Epithelial cell of proximal tubule (primary cell): ENCODE measurements around the gene AK2. TPM values are rescaled to one million over a fixed set of nuclear protein-coding genes. Genes with fewer than 3 reads are reported as not detected.
"Not testable (repeated sequence)": the region's sequence is repeated elsewhere in the genome, so short reads cannot be mapped to it uniquely, and the experiment has no call there.

ENCODE experiments used
- DNase-seq: peaks from one replicate; pipeline ENCODE4 v3.0.0-alpha.2; 2011; ENCODE audit warnings: low read depth
- H3K4me3 ChIP-seq: 2 replicates; pipeline ENCODE4 v1.5.1; 2011; ENCODE audit warnings: low read depth, mild to moderate bottlenecking, low read length
- total RNA-seq: library from RNA; depleted of rRNA; stranded (reverse); fragments of >200 nt; gene quantifications from 2 replicates; pipeline ENCODE4 v1.2.3, GENCODE V29; 2015
- TF ChIP-seq, protein P1 (sequence below): conservative IDR thresholded peaks from 2 replicates; pipeline ENCODE4 v1.5.1; 2012; ENCODE audit warnings: low read depth, mild to moderate bottlenecking, low read length

Gene AK2
- total RNA-seq, 1 donor from 2014 or later = 276 TPM

DNA sequence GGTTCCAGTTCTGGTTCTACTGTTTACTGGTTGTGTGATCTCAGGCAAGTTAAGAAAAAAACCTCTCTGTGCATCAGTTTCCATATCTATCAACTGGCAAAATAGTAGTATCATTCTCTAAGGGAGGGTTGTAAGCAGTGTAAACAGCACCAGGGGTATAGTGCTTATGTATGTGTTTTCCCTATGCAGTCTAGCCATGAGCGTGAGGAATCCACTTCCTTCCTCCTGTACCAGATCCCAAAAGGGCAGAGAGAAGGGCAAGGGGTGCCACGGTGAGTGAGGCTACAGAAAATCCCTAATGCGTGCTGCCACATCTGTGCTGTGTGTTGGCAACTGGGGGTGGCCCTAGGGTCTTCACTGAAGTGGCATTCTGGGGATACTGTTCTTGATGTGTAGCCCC lies 53.7 kb downstream of the AK2 start:
- DNase-seq = no peak
- no peak overlapping the region for H3K4me3 ChIP-seq
- TF ChIP-seq, protein P1, sequence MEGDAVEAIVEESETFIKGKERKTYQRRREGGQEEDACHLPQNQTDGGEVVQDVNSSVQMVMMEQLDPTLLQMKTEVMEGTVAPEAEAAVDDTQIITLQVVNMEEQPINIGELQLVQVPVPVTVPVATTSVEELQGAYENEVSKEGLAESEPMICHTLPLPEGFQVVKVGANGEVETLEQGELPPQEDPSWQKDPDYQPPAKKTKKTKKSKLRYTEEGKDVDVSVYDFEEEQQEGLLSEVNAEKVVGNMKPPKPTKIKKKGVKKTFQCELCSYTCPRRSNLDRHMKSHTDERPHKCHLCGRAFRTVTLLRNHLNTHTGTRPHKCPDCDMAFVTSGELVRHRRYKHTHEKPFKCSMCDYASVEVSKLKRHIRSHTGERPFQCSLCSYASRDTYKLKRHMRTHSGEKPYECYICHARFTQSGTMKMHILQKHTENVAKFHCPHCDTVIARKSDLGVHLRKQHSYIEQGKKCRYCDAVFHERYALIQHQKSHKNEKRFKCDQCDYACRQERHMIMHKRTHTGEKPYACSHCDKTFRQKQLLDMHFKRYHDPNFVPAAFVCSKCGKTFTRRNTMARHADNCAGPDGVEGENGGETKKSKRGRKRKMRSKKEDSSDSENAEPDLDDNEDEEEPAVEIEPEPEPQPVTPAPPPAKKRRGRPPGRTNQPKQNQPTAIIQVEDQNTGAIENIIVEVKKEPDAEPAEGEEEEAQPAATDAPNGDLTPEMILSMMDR = no peak

DNA sequence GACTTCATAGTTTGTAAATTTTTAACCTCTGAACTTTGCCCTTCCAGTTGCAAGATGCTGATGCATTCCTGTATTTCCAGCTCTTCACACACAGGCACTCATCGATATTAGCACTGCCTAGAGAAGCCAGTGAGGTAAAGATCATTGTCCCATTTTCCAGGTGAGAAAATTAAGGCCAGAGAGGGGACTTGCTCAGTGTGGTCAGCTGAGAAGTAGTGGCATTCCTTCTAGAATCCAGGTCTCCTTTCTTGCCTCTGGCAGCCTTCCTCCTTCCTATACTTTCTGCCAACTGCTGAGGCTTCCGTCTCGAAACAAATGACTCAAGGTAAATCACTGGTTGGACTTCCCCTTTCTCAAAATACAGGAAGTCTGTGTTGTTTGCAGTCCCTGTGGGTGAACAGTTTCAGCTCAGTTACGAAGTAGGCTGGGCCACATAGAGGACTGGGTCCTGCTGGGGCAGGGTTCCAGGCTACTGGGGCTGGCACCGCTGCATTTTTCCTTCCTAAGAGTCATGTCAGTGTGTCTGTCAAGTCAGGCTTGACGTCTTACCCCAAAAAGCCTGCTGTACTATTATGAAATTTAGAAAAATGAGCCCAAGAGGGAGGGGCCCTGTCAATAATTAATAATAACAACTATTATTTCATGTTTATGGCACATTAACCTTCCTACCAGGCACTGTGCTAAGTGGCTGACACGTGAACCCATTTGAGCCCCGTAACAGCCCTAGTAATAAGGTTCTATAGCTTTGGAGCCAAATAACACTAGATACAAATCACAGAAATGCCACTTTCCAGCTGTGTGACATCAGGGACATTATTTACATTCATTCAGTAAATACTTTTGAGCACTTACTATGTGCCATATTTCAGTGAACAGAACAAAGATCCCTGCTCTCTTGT lies 55.4 kb downstream of the AK2 start:
- peak; percentile 95 for DNase-seq
- TF ChIP-seq, protein P1 = no peak
- no peak overlapping the region for H3K4me3 ChIP-seq

DNA sequence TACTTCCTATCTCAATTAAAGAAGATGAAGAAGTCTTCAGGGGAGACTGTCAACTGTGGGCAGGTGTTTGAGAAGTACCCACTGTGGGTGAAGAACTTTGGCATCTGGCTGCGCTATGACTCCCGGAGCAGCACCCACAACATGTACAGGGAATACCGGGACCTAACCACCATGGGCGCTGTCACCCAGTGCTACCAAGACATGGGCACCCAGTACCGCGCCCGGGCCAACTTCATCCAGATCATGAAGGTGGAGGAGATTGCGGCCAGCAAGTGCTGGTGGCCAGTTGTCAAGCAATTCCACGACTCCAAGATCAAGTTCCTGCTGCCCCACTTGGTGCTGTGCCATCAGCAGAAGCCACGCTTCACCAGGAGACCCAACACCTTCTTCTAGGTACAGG lies 56.6 kb downstream of the AK2 start:
- TF ChIP-seq, protein P1 = no peak
- no peak for DNase-seq
- no peak overlapping the region for H3K4me3 ChIP-seq

DNA sequence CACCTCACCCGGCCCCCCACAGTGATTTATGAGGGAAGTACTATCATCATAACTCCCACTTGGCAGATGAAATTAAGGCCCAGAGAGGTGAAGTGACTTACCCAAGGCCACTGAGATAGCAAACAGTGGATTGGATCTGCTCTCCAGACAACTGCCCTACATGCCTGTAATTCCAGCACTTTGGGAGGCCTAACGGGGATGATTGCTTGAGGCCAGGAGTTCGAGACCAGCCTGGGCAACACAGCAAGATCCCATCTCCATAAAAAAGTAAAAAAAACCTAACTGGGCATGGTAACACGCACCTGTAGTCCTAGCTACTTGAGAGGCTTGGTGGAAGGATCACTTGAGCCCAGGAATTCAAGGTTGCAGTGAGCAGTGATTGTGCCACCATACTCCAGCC lies 57.8 kb downstream of the AK2 start:
- H3K4me3 ChIP-seq = no peak overlapping the region
- TF ChIP-seq, protein P1 = no peak
- no peak for DNase-seq

DNA sequence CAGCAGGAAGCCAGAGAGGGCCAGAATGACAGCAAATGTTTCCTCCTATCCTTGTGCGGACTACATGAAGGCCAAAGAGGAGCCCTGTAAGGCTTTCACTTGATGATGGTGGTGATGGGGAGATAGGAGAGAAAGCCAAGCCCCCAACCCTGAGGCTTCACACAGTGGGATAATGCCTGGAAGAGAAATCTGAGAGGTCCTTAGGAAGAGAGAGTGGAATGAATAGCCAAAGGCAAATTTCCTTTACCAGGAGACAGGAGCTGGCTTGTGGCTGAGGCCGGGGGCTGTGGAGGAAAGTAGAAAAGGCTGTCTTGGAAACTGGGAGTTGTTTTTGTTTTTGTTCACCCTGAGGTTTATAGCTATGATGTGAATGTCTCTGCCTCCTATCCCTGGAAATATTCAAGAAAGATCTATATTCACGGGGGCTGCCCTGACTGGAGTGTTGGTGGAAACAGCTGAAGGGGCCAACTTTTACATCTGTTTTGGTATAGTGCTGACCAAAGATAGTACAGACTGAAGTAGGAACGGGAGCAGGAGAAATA lies 59.1 kb downstream of the AK2 start:
- TF ChIP-seq, protein P1 = no peak
- no peak for DNase-seq
- H3K4me3 ChIP-seq = no peak overlapping the region

DNA sequence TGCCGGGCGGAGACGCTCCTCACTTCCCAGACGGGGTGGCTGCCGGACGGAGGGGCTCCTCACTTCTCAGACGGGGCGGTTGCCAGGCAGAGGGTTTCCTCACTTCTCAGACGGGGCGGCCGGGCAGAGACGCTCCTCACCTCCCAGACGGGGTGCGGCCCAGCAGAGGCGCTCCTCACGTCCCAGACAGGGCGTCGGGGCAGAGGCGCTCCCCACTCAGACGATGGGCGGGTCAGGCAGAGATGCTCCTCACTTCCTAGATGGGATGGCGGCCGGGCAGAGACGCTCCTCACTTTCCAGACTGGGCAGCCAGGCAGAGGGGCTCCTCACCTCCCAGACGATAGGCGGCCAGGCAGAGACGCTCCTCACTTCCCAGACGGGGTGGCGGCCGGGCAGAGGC lies 61.6 kb downstream of the AK2 start:
- not testable (repeated sequence) for H3K4me3 ChIP-seq, DNase-seq

DNA sequence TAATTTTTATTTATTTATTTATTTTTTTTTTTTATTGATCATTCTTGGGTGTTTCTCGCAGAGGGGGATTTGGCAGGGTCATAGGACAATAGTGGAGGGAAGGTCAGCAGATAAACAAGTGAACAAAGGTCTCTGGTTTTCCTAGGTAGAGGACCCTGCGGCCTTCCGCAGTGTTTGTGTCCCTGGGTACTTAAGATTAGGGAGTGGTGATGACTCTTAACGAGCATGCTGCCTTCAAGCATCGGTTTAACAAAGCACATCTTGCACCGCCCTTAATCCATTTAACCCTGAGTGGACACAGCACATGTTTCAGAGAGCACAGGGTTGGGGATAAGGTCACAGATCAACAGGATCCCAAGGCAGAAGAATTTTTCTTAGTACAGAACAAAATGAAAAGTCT lies 63.2 kb downstream of the AK2 start:
- peak overlapping the region; percentile 66 for H3K4me3 ChIP-seq
- DNase-seq = not testable (repeated sequence)

DNA sequence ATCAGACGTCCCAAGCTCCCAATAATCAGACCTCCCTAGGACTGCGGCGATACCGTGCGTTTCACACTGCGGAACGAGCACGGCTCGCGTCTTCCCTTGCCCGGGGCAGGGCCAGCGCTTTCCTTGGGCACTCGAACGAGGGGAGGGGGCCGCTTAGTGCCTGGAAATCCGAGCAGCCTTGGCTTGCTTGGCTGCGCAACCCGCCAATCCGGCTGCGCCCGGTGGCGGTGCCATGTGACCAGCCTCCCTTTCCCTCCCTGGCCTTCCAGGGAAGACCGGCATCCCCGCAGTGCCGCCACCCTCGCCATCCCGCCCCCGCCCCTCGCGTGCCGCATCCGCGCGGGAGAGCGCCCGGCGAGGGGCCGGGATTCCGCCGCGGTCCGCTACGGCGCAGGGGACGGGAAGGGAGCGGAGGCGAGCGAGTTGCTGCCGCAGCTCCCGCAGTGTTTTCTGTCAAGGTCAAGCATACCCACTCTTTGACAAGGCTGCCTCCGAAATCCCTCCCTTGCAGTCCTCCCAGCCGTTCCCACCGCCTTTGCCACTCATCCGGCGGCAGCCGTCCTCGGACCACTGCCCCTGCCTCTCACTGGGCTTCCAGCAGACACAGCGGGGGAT lies 63.8 kb downstream of the AK2 start:
- DNase-seq = no peak
- peak overlapping the region; percentile 66 for H3K4me3 ChIP-seq
- TF ChIP-seq, protein P1 = no peak
